Spinal cord (tissue), 10 donors: ENCODE data around the gene SLC25A41. TPM values are rescaled to one million over a fixed set of nuclear protein-coding genes. Genes with fewer than 3 reads are reported as not detected.

Source experiments
- DNase-seq, 6 donors: peaks; one replicate each; pipeline versions ENCODE4 v3.0.0 to v3.0.0-alpha.2; 2013 to 2015; ENCODE audit warnings: low spot score in 6 of 6, low read depth in 4 of 6
- H3K27ac ChIP-seq: one replicate; pipeline ENCODE4 v1.5.1; 2013; ENCODE audit warnings: low read depth, low read length, control low read depth
- H3K27me3 ChIP-seq: one replicate; pipeline ENCODE4 v1.6.1; 2013; ENCODE audit warnings: low read length; ENCODE audit not compliant: control insufficient read depth, insufficient read depth
- H3K36me3 ChIP-seq: one replicate; pipeline ENCODE4 v1.6.1; 2013; ENCODE audit warnings: low read length; ENCODE audit not compliant: control insufficient read depth, insufficient read depth
- H3K4me1 ChIP-seq: one replicate; pipeline ENCODE4 v1.6.1; 2013; ENCODE audit warnings: low read length; ENCODE audit not compliant: control insufficient read depth, insufficient read depth
- H3K4me3 ChIP-seq: one replicate; pipeline ENCODE4 v1.5.1; 2013; ENCODE audit warnings: low read depth, low read length, control low read depth
- H3K9me3 ChIP-seq: one replicate; pipeline ENCODE4 v1.6.1; 2013; ENCODE audit warnings: low read length; ENCODE audit not compliant: control insufficient read depth, insufficient read depth
- WGBS: methylation state at CpG from one replicate; pipeline ENCODE4 v1.1.5; 2013; ENCODE audit warnings: missing lambda C conversion rate; ENCODE audit not compliant: insufficient coverage; 5-methylcytosine and 5-hydroxymethylcytosine counted together
- polyA plus RNA-seq, 2 donors: library from polyadenylated mRNA; unstranded; fragments of 120-200 nt; gene quantifications; one replicate each; pipeline ENCODE4 v1.2.1, GENCODE V29; 2013; ENCODE audit not compliant: insufficient read length in 2 of 2
- total RNA-seq, 2 donors: library from RNA; depleted of rRNA in 1 of 2; stranded (reverse); fragments of 120-200 nt in 1 of 2; fragments of >200 nt in 1 of 2; gene quantifications; one replicate each; pipeline versions ENCODE4 v1.2.3 to v1.2.4, GENCODE V29; 2013 to 2014
- donor health status: healthy.

Gene SLC25A41
- total and polyA plus RNA-seq, 4 donors = 0.83 to 5.6 (median 3.3) TPM

DNA sequence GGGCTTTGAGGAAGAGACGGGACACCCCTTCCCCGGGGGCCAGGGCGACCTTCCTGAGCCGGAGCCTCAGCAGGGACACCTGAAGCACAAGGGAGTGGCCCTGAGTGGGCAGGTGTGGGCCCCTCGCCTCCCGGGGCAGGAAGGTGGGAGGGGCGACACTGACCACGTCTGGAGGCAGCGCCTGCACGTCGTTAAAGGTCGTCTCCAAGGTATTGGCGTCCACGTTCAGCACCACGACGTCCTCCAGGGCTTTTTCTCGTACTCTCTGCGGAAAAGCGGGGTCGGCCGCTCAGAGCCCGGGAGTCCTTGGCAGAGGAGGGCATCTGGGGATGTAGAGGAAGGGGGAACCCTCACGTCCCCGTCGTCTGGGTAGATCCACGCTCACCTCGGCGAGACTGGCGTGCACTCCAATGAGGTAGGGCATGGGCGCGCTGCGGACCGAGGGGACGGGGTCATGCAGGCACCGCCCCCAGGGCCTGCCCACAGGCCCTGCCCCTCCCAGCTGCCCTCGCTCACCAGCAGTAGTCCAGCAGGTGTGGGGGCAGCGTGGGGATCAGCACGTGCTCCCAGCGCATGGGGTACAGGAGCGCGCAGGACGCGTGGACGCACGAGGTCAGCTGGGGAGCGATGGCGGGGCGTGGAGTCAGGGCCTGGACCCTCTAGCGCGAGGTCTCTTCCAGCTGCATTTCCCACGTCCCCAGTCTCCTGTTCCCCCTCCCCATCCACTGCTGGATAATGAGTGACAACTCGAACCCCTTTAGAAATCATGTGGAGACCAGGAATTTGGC is 42.0 kb upstream of the SLC25A41 start:
- H3K4me3 ChIP-seq = no peak overlapping the region
- WGBS = 4% methylated on average over 52 of the region's 52 CpGs
- H3K27ac ChIP-seq = no peak overlapping the region
- H3K36me3 ChIP-seq = no peaks in the 10 kb centered on the region
- H3K27me3 ChIP-seq = peaks cover 23% of the 10 kb centered on the region
- H3K9me3 ChIP-seq = peaks cover 1% of the 10 kb centered on the region
- H3K4me1 ChIP-seq = peaks cover 22% of the 10 kb centered on the region
- no peak for DNase-seq

DNA sequence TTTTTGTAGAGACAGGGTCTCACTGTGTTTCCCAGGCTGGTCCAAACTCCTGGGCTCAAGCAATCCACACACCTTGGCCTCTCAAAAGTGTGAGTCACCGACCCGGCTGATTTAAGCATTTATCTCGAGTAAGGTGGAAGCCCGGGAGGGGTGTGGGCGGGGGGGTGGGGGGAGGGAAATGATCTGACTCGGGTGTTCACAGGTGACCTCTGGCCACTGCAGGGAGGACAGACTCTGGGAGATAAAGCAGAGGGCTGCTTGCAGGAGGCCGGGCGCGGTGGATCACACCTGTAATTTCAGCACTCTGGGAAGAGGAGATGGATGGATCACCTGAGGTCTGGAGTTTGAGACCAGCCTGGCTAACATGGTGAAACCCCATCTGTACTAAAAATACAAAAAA is 40.1 kb upstream of the SLC25A41 start:
- peaks cover 22% of the 10 kb centered on the region for H3K4me1 ChIP-seq
- H3K27ac ChIP-seq = no peak overlapping the region
- DNase-seq = no peak
- no peaks in the 10 kb centered on the region for H3K36me3 ChIP-seq
- no peaks in the 10 kb centered on the region for H3K9me3 ChIP-seq
- peaks cover 23% of the 10 kb centered on the region for H3K27me3 ChIP-seq
- H3K4me3 ChIP-seq = no peak overlapping the region
- WGBS = 95% methylated on average over 4 of the region's 9 CpGs

DNA sequence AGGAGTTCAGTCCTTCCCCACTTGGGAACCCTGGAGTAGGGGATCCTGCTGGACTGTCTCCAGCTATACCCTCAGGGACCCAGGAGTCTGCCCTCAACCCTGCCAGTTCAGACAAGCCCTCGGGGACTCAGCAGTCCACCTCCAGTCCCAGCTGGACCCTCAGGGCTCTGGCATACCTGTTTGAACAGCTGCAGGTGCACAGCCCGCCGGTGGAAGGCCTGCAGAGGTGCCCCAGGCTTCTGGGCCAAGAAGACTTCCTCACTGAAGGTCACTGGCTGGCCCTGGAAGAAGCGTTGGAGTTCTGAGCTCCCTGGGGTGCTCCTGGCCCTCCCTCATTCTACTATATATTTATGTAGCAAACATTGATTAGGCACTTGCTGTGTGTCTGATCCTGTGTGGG is 39.1 kb upstream of the SLC25A41 start:
- H3K9me3 ChIP-seq = no peaks in the 10 kb centered on the region
- peaks cover 22% of the 10 kb centered on the region for H3K4me1 ChIP-seq
- DNase-seq = no peak
- H3K36me3 ChIP-seq = no peaks in the 10 kb centered on the region
- H3K27ac ChIP-seq = no peak overlapping the region
- H3K4me3 ChIP-seq = no peak overlapping the region
- WGBS = 88% methylated on average over 3 of the region's 4 CpGs
- peaks cover 25% of the 10 kb centered on the region for H3K27me3 ChIP-seq

- no peak for DNase-seq
- WGBS = 71% methylated on average over 11 of the region's 14 CpGs
- H3K4me3 ChIP-seq = no peak overlapping the region
- H3K27ac ChIP-seq = no peak overlapping the region
- H3K27me3 ChIP-seq = peaks cover 23% of the 10 kb centered on the region
- no peaks in the 10 kb centered on the region for H3K9me3 ChIP-seq
- H3K4me1 ChIP-seq = peaks cover 10% of the 10 kb centered on the region
- no peaks in the 10 kb centered on the region for H3K36me3 ChIP-seq
Measured at GRCh38 chr19:6471076-6471475, 37.5 kb upstream of the SLC25A41 start.

GRCh38 chr19:6470173-6470572 is 36.6 kb upstream of the SLC25A41 start:
- no peak overlapping the region for H3K27ac ChIP-seq
- no peak for DNase-seq

DNA sequence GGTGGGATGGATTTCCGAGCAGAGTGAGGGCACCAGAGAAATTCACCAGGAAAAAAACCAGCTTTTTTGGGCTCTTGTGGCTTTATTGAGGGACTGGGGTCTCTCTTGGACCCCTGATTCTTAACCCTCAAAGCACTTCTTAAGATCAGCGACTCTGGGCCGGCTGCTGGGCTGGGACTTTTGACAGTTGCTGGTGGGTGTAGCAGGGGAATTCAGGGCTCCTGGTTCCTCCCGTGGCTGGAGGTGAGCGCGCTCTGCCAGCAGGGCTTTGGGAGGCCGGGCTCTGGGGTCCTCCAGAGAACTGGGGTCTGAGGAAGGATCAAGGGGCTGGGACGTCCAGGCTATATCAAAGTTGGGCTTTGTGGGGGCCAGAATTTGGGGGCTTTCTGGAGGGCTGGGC is 33.8 kb upstream of the SLC25A41 start:
- Histone ChIP-seq H3K4me3 (no peak overlapping the region), H3K36me3 (no peaks in the 10 kb centered on the region), H3K9me3 (no peaks in the 10 kb centered on the region), H3K27ac (no peak overlapping the region), H3K27me3 (peaks cover 31% of the 10 kb centered on the region), H3K4me1 (peaks cover 7% of the 10 kb centered on the region)
- no peak for DNase-seq
- WGBS = 80% methylated on average over 7 of the region's 8 CpGs

More at GRCh38 chr19:6470173-6470572, 36.6 kb upstream of the SLC25A41 start:
- WGBS = 75% methylated on average over 6 of the region's 8 CpGs
- no peak overlapping the region for H3K4me3 ChIP-seq
- peaks cover 1% of the 10 kb centered on the region for H3K4me1 ChIP-seq
- H3K36me3 ChIP-seq = no peaks in the 10 kb centered on the region
- no peaks in the 10 kb centered on the region for H3K9me3 ChIP-seq
- peaks cover 15% of the 10 kb centered on the region for H3K27me3 ChIP-seq

DNA sequence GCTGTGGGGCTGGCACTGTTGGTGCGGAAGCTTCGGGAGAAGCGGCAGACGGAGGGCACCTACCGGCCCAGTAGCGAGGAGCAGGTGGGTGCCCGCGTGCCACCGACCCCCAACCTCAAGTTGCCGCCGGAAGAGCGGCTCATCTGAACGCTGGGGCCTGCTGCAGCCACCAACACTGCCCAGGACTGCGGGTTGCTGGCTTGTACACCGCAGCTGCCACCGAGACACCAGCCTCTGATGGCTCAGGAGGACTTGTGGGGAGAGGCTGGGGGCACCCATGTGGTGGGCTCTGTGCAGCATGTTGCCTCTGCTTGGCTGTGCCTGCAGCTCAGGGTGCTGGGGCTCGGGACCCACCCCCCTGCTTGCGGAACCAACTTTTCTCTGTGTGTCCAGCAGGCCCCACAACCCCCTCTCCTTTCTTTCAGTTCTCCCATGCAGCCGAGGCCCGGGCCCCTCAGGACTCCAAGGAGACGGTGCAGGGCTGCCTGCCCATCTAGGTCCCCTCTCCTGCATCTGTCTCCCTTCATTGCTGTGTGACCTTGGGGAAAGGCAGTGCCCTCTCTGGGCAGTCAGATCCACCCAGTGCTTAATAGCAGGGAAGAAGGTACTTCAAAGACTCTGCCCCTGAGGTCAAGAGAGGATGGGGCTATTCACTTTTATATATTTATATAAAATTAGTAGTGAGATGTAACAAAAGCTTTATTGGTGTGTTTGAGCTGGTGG is 33.1 kb upstream of the SLC25A41 start:
- 89% methylated on average over 21 of the region's 21 CpGs for WGBS
- Histone ChIP-seq H3K27ac (no peak overlapping the region), H3K27me3 (peaks cover 37% of the 10 kb centered on the region), H3K36me3 (no peaks in the 10 kb centered on the region), H3K9me3 (no peaks in the 10 kb centered on the region), H3K4me3 (no peak overlapping the region), H3K4me1 (peaks cover 7% of the 10 kb centered on the region)
- no peak for DNase-seq

GRCh38 chr19:6465663-6466062 is 32.1 kb upstream of the SLC25A41 start:
- Histone ChIP-seq H3K27ac (no peak overlapping the region), H3K4me3 (no peak overlapping the region), H3K36me3 (no peaks in the 10 kb centered on the region), H3K4me1 (peaks cover 11% of the 10 kb centered on the region), H3K9me3 (no peaks in the 10 kb centered on the region), H3K27me3 (peaks cover 37% of the 10 kb centered on the region)
- DNase-seq = no peak
- WGBS = 89% methylated on average over 6 of the region's 8 CpGs

DNA sequence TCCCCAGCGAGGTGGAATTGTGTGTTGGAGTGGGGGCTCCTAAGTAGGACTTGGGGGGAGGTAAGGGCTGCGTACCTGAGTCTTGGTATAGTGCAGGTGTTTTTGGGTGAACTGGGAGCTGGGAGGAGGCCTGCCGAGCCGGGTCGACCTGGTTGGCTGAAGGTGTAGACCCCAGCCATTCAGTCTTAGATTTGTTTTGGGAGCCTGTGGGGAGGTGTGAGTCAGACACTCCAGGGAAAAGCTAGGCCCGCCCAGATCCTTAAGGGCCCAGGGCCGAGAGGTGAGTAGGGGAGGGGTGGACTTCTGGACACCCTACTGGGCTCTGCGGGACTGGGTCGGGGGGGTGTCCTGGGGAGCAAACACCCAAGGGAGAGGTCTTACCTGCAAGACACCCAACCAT is 31.4 kb upstream of the SLC25A41 start:
- WGBS = 42% methylated on average over 8 of the region's 9 CpGs
- Histone ChIP-seq H3K4me1 (peaks cover 12% of the 10 kb centered on the region), H3K27ac (no peak overlapping the region), H3K27me3 (peaks cover 37% of the 10 kb centered on the region), H3K4me3 (no peak overlapping the region), H3K9me3 (no peaks in the 10 kb centered on the region), H3K36me3 (no peaks in the 10 kb centered on the region)
- no peak for DNase-seq
